MM.1S (cell line): ENCODE data around the gene ADAMTSL1.

Source experiments
- DNase-seq: peaks from one replicate; pipeline ENCODE4 v3.0.0-alpha.2; 2015
- H2AFZ ChIP-seq: fragments of 300-600 bp; sonication (generic); 2 replicates; pipeline ENCODE4 v1.6.0; 2016; ENCODE audit warnings: antibody characterized with exemption, low read length
- H3F3A ChIP-seq: fragments of 300-600 bp; sonication (generic); 2 replicates; pipeline ENCODE4 v1.6.1; 2016; ENCODE audit warnings: mild to moderate bottlenecking, antibody characterized with exemption, low read length, moderate library complexity, mixed read lengths; ENCODE audit not compliant: insufficient read depth
- H3K27ac ChIP-seq: fragments of 300-600 bp; sonication (generic); 2 replicates; pipeline ENCODE4 v1.5.1; 2016; ENCODE audit warnings: mild to moderate bottlenecking, low read length
- H3K27me3 ChIP-seq: fragments of 300-600 bp; sonication (generic); replicated peaks from 2 replicates; pipeline ENCODE4 v1.6.0; 2016; ENCODE audit warnings: low read length; ENCODE audit not compliant: insufficient read depth
- H3K36me3 ChIP-seq: fragments of 300-600 bp; sonication (generic); replicated peaks from 2 replicates; pipeline ENCODE4 v1.6.1; 2016; ENCODE audit warnings: mild to moderate bottlenecking, low read length, mixed read lengths; ENCODE audit not compliant: insufficient read depth
- H3K4me1 ChIP-seq: fragments of 300-600 bp; sonication (generic); 2 replicates; pipeline ENCODE4 v1.6.1; 2016; ENCODE audit warnings: low read length, mixed read lengths
- H3K4me2 ChIP-seq: fragments of 300-600 bp; sonication (generic); 2 replicates; pipeline ENCODE4 v1.6.0; 2016; ENCODE audit warnings: low read depth, low read length
- H3K4me3 ChIP-seq: fragments of 300-600 bp; sonication (generic); 2 replicates; pipeline ENCODE4 v1.5.1; 2016; ENCODE audit warnings: low read length, mixed read lengths
- H3K79me2 ChIP-seq: fragments of 300-600 bp; sonication (generic); 2 replicates; pipeline ENCODE4 v1.6.1; 2016; ENCODE audit warnings: mixed run types, low read length, mixed read lengths
- H3K9ac ChIP-seq: fragments of 300-600 bp; sonication (generic); 2 replicates; pipeline ENCODE4 v1.6.1; 2016; ENCODE audit warnings: low read length, mixed read lengths
- H3K9me2 ChIP-seq: fragments of 300-600 bp; sonication (generic); replicated peaks from 2 replicates; pipeline ENCODE4 v1.6.1; 2016; ENCODE audit warnings: mild to moderate bottlenecking, low read length, mixed read lengths; ENCODE audit not compliant: insufficient read depth
- H3K9me3 ChIP-seq: fragments of 300-600 bp; sonication (generic); replicated peaks from 2 replicates; pipeline ENCODE4 v1.6.1; 2016; ENCODE audit warnings: mild to moderate bottlenecking, low read length, mixed read lengths; ENCODE audit not compliant: insufficient read depth
- H4K20me1 ChIP-seq: fragments of 300-600 bp; sonication (generic); 2 replicates; pipeline ENCODE4 v1.6.1; 2016; ENCODE audit warnings: mild to moderate bottlenecking, low read length, moderate library complexity, mixed read lengths; ENCODE audit not compliant: insufficient read depth
- EZH2 ChIP-seq: fragments of 300-600 bp; sonication (generic); optimal IDR thresholded peaks from 2 replicates; pipeline ENCODE3; 2017; ENCODE audit warnings: low read depth, mild to moderate bottlenecking, antibody characterized with exemption, low read length, mixed read lengths
- EZH2phosphoT487 ChIP-seq: fragments of 300-600 bp; sonication (generic); IDR thresholded peaks from 2 replicates; pipeline ENCODE4 v1.6.1; 2018; ENCODE audit warnings: antibody characterized with exemption, low read length
- TF ChIP-seq, protein P1 (sequence below): fragments of 300-600 bp; sonication (generic); IDR thresholded peaks from 2 replicates; pipeline ENCODE4 v1.5.1; 2016; ENCODE audit warnings: antibody characterized with exemption, low read length, mixed read lengths

ADAMTSL1 gene

DNA sequence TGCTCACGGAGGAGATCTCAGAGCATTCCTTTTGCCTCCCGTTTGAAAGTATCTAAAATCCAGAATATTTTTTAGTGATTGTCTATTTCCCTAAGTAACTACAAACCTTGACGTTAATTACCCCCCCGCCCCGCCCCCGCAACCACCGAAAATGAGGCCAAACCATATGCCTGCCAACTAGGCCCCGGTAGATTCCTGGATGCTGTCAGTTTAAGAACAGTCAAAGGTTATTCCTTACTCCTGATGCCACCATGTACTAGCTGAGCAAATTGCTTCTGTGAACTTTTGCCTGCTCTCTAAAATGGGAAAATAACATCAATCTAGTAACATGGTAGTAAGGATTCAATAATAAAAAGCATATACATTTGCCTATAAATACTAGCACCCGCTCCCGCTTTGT is 314.3 kb downstream of the ADAMTSL1 start:
- Histone ChIP-seq H3K9me2 (no peaks in the 10 kb centered on the region), H3K79me2 (no peaks in the 10 kb centered on the region), H3K4me1 (no peaks in the 10 kb centered on the region), H3F3A (no peaks in the 10 kb centered on the region), H3K27me3 (no peaks in the 10 kb centered on the region), H3K4me2 (no peak overlapping the region), H3K9ac (no peak overlapping the region), H2AFZ (no peak overlapping the region), H3K9me3 (no peaks in the 10 kb centered on the region), H3K36me3 (no peaks in the 10 kb centered on the region), H3K4me3 (no peak overlapping the region), H3K27ac (no peak overlapping the region), H4K20me1 (no peaks in the 10 kb centered on the region)
- DNase-seq: no peak
- TF ChIP-seq EZH2: no peak
- TF ChIP-seq, protein P1, sequence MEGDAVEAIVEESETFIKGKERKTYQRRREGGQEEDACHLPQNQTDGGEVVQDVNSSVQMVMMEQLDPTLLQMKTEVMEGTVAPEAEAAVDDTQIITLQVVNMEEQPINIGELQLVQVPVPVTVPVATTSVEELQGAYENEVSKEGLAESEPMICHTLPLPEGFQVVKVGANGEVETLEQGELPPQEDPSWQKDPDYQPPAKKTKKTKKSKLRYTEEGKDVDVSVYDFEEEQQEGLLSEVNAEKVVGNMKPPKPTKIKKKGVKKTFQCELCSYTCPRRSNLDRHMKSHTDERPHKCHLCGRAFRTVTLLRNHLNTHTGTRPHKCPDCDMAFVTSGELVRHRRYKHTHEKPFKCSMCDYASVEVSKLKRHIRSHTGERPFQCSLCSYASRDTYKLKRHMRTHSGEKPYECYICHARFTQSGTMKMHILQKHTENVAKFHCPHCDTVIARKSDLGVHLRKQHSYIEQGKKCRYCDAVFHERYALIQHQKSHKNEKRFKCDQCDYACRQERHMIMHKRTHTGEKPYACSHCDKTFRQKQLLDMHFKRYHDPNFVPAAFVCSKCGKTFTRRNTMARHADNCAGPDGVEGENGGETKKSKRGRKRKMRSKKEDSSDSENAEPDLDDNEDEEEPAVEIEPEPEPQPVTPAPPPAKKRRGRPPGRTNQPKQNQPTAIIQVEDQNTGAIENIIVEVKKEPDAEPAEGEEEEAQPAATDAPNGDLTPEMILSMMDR: no peak
- TF ChIP-seq EZH2phosphoT487: no peak

DNA sequence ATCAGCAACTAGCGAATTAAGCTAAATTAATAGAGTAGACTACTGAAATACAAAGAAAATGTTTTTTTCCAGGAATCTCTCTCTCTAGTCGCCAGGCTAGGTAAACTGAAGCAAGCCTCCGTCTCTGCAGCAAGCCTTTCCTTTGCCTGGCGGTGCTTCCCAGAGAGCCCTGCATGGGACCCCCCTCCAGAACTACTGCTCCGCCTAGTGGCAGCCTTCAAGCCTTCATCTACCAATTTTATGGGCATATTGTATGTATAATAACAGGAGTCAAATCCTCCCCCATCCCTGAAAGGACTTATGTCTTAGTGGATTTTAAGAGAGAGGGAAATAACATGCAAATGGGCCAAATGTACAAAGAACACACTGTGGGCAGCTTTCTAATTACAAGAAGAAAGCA is 317.1 kb downstream of the ADAMTSL1 start:
- Histone ChIP-seq H3K4me1 (no peaks in the 10 kb centered on the region), H3K36me3 (no peaks in the 10 kb centered on the region), H3K27ac (no peak overlapping the region), H3K9me2 (no peaks in the 10 kb centered on the region), H4K20me1 (no peaks in the 10 kb centered on the region), H3K9me3 (no peaks in the 10 kb centered on the region), H3K27me3 (no peaks in the 10 kb centered on the region), H3K4me2 (no peak overlapping the region), H3K9ac (no peak overlapping the region), H3K79me2 (no peaks in the 10 kb centered on the region), H2AFZ (no peak overlapping the region), H3K4me3 (no peak overlapping the region), H3F3A (no peaks in the 10 kb centered on the region)
- no peak for DNase-seq
- no peak for TF ChIP-seq EZH2
- TF ChIP-seq, protein P1: no peak
- TF ChIP-seq EZH2phosphoT487: no peak

- H3K36me3 ChIP-seq: no peaks in the 10 kb centered on the region
- H4K20me1 ChIP-seq: no peaks in the 10 kb centered on the region
- no peak for DNase-seq
- no peak overlapping the region for H3K9ac ChIP-seq
- H2AFZ ChIP-seq: no peak overlapping the region
- no peak overlapping the region for H3K4me3 ChIP-seq
- no peaks in the 10 kb centered on the region for H3K9me3 ChIP-seq
- H3K27ac ChIP-seq: no peak overlapping the region
- no peaks in the 10 kb centered on the region for H3K27me3 ChIP-seq
- H3F3A ChIP-seq: no peaks in the 10 kb centered on the region
- H3K4me2 ChIP-seq: no peak overlapping the region
- no peaks in the 10 kb centered on the region for H3K9me2 ChIP-seq
- TF ChIP-seq, protein P1: no peak
- TF ChIP-seq EZH2phosphoT487: no peak
- no peak for TF ChIP-seq EZH2
- no peaks in the 10 kb centered on the region for H3K79me2 ChIP-seq
- H3K4me1 ChIP-seq: no peaks in the 10 kb centered on the region
Measured at GRCh38 chr9:18793122-18793521, 319.2 kb downstream of the ADAMTSL1 start.
